OCI-LY7 (cell line): Measurements from ENCODE around the gene DSE. TPM values are rescaled to one million over a fixed set of nuclear protein-coding genes. Genes with fewer than 3 reads are reported as not detected.

Source experiments
- BruUV-seq: library from RNA; stranded (reverse); fragments of 400-500 nt; replicated peaks from 2 replicates; lab custom pipeline; 2021; lab: Mats Ljungman, UMichigan
- CTCF ChIA-PET: fragments of 300-600 bp; sonication (Branson Sonifier 250); formaldehyde crosslinking; loops from one replicate; lab custom pipeline; 2022; ENCODE audit warnings: antibody characterized with exemption; ENCODE audit not compliant: unreplicated experiment; lab: Charles Lee
- POLR2A ChIA-PET: fragments of 300-600 bp; sonication (Branson Sonifier 250); formaldehyde crosslinking; loops from one replicate; lab custom pipeline; 2022; ENCODE audit warnings: antibody characterized with exemption; lab: Charles Lee
- DNase-seq: peaks from one replicate; pipeline ENCODE4 v3.0.0-alpha.2; 2015; ENCODE audit warnings: low spot score
- H2AFZ ChIP-seq: fragments of 200-600 bp; sonication (generic), shearing (Covaris generic); 2 replicates; pipeline ENCODE4 v1.6.1; 2014; ENCODE audit warnings: mild to moderate bottlenecking, antibody characterized with exemption, low read length, moderate library complexity
- H3K27ac ChIP-seq: fragments of 200-600 bp; sonication (generic); 2 replicates; pipeline ENCODE4 v1.5.1; 2014; ENCODE audit warnings: mixed run types, low read depth, mild to moderate bottlenecking, moderate library complexity, low read length, inconsistent platforms; ENCODE audit not compliant: poor library complexity, severe bottlenecking
- H3K36me3 ChIP-seq: fragments of 200-600 bp; sonication (generic); 2 replicates; pipeline ENCODE4 v1.6.1; 2014; ENCODE audit warnings: mild to moderate bottlenecking, antibody characterized with exemption, low read length, moderate library complexity, mixed read lengths; ENCODE audit not compliant: insufficient read depth
- H3K4me1 ChIP-seq: fragments of 200-600 bp; sonication (generic); 2 replicates; pipeline ENCODE4 v1.5.1; 2014; ENCODE audit warnings: mild to moderate bottlenecking, low read length; ENCODE audit not compliant: insufficient read depth, poor library complexity, severe bottlenecking
- H3K4me2 ChIP-seq: fragments of 200-600 bp; sonication (generic); 2 replicates; pipeline ENCODE4 v1.6.1; 2014; ENCODE audit warnings: mild to moderate bottlenecking, low read length
- H3K4me3 ChIP-seq: fragments of 200-600 bp; sonication (generic); 2 replicates; pipeline ENCODE4 v1.5.1; 2014; ENCODE audit warnings: mild to moderate bottlenecking, low read depth, low read length; ENCODE audit not compliant: poor library complexity, severe bottlenecking
- H3K79me2 ChIP-seq: fragments of 200-600 bp; sonication (generic); 2 replicates; pipeline ENCODE4 v1.6.1; 2016; ENCODE audit warnings: low read depth, mild to moderate bottlenecking, low read length, moderate library complexity, mixed read lengths; ENCODE audit not compliant: insufficient read depth
- H3K9me2 ChIP-seq: fragments of 200-600 bp; sonication (generic); 2 replicates; pipeline ENCODE4 v1.6.1; 2016; ENCODE audit warnings: mild to moderate bottlenecking, low read length, mixed read lengths; ENCODE audit not compliant: insufficient read depth
- H3K9me3 ChIP-seq: fragments of 200-600 bp; sonication (generic); 2 replicates; pipeline ENCODE4 v1.6.1; 2014; ENCODE audit warnings: mild to moderate bottlenecking, mixed run types, low read length, mixed read lengths
- H4K20me1 ChIP-seq: fragments of 200-600 bp; sonication (generic); 2 replicates; pipeline ENCODE4 v1.6.1; 2014; ENCODE audit warnings: mild to moderate bottlenecking, antibody characterized with exemption, low read length, moderate library complexity, mixed read lengths; ENCODE audit not compliant: insufficient read depth
- CTCF ChIP-seq: fragments of 200-600 bp; sonication (generic); conservative IDR thresholded peaks from 2 replicates; pipeline ENCODE4 v1.5.1; 2014; ENCODE audit warnings: mild to moderate bottlenecking, antibody characterized with exemption, low read length, moderate library complexity, mixed read lengths
- EZH2phosphoT487 ChIP-seq: fragments of 200-600 bp; sonication (generic); IDR thresholded peaks from 2 replicates; pipeline ENCODE4 v1.6.1; 2018; ENCODE audit warnings: low read depth, borderline replicate concordance, mild to moderate bottlenecking, mixed run types, antibody characterized with exemption, low read length, moderate library complexity, mixed read lengths
- intact Hi-C: fragments of 100-400 bp; cut with micrococcal nuclease; formaldehyde crosslinking; loops from one replicate; pipeline ENCODE4 v1.10.0; 2022; ENCODE audit not compliant: unreplicated experiment
- total RNA-seq, 2 experiments: library from RNA; depleted of rRNA in 1 of 2; stranded (reverse); fragments of >200 nt in 1 of 2; shearing (Covaris generic) in 1 of 2; gene quantifications; 2 replicates each; pipeline ENCODE4 v1.2.3, GENCODE V29; 2014 to 2022

The DSE gene
- total RNA-seq, 2 experiments from 2014 or later: 3.9 to 7.6 TPM

DNA sequence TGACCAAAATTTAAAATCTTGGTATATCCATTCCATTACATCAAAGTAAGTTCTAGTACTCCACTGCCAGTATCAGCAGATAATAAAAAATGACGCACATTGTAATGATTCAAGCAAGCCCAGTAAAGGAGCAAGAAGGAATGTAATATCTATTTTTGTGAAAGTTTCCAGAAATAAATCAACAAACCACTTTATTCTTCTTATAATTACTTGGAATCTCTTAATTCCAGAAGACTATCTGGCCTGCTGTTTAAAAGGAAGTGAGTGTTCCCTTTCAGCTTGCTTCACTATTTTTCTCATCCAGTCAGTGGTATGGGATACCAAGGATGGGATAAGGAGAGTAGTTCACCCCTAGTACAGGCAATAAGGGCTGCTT is 42.2 kb upstream of the DSE start:
- no peak overlapping the region for H2AFZ ChIP-seq
- no peaks in the 10 kb centered on the region for H3K9me2 ChIP-seq
- H3K79me2 ChIP-seq: no peaks in the 10 kb centered on the region
- H3K27ac ChIP-seq: no peak overlapping the region
- H4K20me1 ChIP-seq: no peaks in the 10 kb centered on the region
- no peak for TF ChIP-seq EZH2phosphoT487
- no peak for TF ChIP-seq CTCF
- no peaks in the 10 kb centered on the region for H3K9me3 ChIP-seq
- H3K36me3 ChIP-seq: no peaks in the 10 kb centered on the region
- H3K4me2 ChIP-seq: no peak overlapping the region
- no peak overlapping the region for H3K4me3 ChIP-seq
- ChIA-PET POLR2A (interaction anchor here (0.6 to 1.8 kb wide), 2 partner anchors 21 to 25 kb away, joined by 3 to 4 read pairs; no protein-coding TSS in a partner anchor), CTCF (no interaction called here)
- H3K4me1 ChIP-seq: no peaks in the 10 kb centered on the region
- DNase-seq: no peak
- no TSS peak for BruUV-seq
- intact Hi-C loops: no loop called here

DNA sequence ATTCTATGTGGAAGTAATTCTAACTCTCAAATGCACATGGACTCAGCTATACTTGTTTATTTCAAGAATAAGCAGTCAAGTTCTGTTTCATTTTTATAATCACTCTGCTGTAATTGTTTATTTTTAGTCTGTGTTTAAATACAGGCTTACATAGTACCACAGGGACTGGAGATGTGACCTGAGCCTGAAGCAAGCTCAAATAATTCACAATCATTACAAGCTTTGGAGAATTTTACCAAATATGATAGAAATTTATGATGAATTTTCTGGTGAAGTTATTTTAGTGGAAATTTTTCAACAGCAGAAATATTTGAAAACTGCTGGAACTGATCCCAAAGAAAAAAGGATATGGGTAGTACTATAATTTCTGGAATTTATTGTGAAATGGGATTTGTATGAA is 41.6 kb upstream of the DSE start:
- no peaks in the 10 kb centered on the region for H3K9me3 ChIP-seq
- TF ChIP-seq EZH2phosphoT487 (no peak), CTCF (no peak)
- intact Hi-C loops: no loop called here
- H3K79me2 ChIP-seq: no peaks in the 10 kb centered on the region
- no peaks in the 10 kb centered on the region for H3K4me1 ChIP-seq
- CTCF ChIA-PET: no interaction called here
- H3K4me2 ChIP-seq: no peak overlapping the region
- H3K4me3 ChIP-seq: no peak overlapping the region
- no peak for DNase-seq
- no peaks in the 10 kb centered on the region for H3K36me3 ChIP-seq
- BruUV-seq: no TSS peak
- H2AFZ ChIP-seq: no peak overlapping the region
- POLR2A ChIA-PET: interaction anchor here (0.6 to 1.8 kb wide), 2 partner anchors 21 to 25 kb away, joined by 3 to 4 read pairs; no protein-coding TSS in a partner anchor
- H3K27ac ChIP-seq: no peak overlapping the region
- peaks cover 4% of the 10 kb centered on the region; the same call in 1 of the 2 replicates for H3K9me2 ChIP-seq
- H4K20me1 ChIP-seq: no peaks in the 10 kb centered on the region

- ChIA-PET CTCF (no interaction called here), POLR2A (interaction anchor here (0.7 to 1.2 kb wide), 5 partner anchors 12 to 1086 kb away, joined by 3 to 4 read pairs (median 3); no protein-coding TSS in a partner anchor)
- H3K9me2 ChIP-seq: peaks cover 5% of the 10 kb centered on the region; the same call in 1 of the 2 replicates
These were observed 40.2 kb upstream of the DSE start for GRCh38 chr6:116330511-116330910.

More at GRCh38 chr6:116330511-116330910, 40.2 kb upstream of the DSE start:
- Histone ChIP-seq H3K4me1 (no peaks in the 10 kb centered on the region), H2AFZ (no peak overlapping the region), H3K27ac (no peak overlapping the region), H3K4me2 (no peak overlapping the region), H3K4me3 (no peak overlapping the region), H4K20me1 (no peaks in the 10 kb centered on the region), H3K36me3 (no peaks in the 10 kb centered on the region), H3K79me2 (no peaks in the 10 kb centered on the region), H3K9me3 (no peaks in the 10 kb centered on the region)
- DNase-seq: no peak
- TF ChIP-seq EZH2phosphoT487 (no peak), CTCF (no peak)
- no TSS peak for BruUV-seq
- intact Hi-C loops: no loop called here
